Left cardiac atrium (tissue), 4 donors: Measurements from ENCODE around the gene JMJD4. TPM values are rescaled to one million over a fixed set of nuclear protein-coding genes. Genes with fewer than 3 reads are reported as not detected.
A peak's percentile ranks its signal among the peaks of the same experiment; 100 is the strongest.

Experiments used
- ATAC-seq, 2 donors: fragments of 200-7000 bp; cut with Tn5 transposase; one replicate each; pipeline ENCODE4 v1.9.1; 2020; ENCODE audit warnings: mild to moderate bottlenecking in 2 of 2, moderate library complexity in 2 of 2
- DNase-seq: peaks from one replicate; pipeline ENCODE4 v3.0.0-alpha.2; 2020
- intact Hi-C, 2 donors: fragments of 100-400 bp; cut with DNase I; formaldehyde crosslinking; loops; one replicate each; pipeline versions ENCODE4 v1.14.1 to v1.15.1; 2022 to 2023
- total RNA-seq, 2 donors: library from RNA; stranded (reverse); fragmentation: NEBNext Ultra II Directional; extraction: Animal tissue kit (Norgen Biotek cat#: 25700); gene quantifications; one replicate each; pipeline ENCODE4 v1.2.1, GENCODE V29; 2021
- donor health status: DM: no; HTN: yes; CAD: no.
- donor health status: DM: no; HTN: yes; CAD: no; lungs with severe emphysema.
- donor health status: DM: yes; HTN: yes; CAD: no.
- donor health status: Dilated cardiomyopathy.

JMJD4 gene
- total RNA-seq, 2 donors from 2014 or later, result 9.7 to 14.1 TPM

DNA sequence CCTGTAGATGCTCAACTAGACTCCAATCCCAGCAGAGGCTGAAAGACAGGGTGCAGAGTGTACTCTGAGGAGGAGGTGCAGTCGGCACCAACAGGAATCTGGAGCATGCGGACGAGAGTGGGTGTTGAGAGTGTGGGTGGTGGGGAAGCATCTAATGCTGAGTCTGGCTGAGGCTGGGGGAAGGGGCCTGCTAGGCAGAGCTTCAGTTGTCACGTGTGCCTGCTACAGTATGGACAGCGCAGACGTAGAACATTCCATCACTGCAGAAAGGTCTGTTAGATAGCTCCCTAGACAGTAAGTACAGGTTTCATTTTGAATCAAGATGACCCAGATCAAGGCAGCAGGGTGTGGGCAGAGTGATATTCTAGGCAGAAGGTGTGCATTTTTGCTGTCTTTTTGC, 23.3 kb upstream of the JMJD4 start:
- ATAC-seq, result no peak
- no peak for DNase-seq

DNA sequence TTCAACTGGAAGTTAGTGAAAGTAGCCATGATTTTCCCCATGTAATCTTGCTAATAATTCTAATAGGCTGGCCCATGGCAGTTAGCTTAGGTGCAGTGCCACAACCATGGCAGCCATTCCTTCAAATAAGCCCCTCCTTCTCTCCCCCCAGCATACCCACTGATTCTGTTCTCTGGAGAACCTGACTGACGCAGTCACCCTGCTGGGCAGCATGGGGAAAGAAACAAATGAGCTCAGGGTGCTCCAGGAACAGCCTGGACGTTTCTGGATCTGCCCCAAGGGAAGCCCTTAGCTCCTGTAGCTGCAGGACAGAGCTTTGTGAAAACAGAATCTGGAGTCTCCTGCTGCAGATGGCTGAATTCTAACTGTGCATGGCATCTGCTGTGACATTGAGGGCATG, 22.7 kb upstream of the JMJD4 start:
- intact Hi-C loops, result no loop called here
- no peak for DNase-seq
- ATAC-seq, result no peak

More for the DNA sequence above, 23.3 kb upstream of the JMJD4 start:
- intact Hi-C loops, result no loop called here

DNA sequence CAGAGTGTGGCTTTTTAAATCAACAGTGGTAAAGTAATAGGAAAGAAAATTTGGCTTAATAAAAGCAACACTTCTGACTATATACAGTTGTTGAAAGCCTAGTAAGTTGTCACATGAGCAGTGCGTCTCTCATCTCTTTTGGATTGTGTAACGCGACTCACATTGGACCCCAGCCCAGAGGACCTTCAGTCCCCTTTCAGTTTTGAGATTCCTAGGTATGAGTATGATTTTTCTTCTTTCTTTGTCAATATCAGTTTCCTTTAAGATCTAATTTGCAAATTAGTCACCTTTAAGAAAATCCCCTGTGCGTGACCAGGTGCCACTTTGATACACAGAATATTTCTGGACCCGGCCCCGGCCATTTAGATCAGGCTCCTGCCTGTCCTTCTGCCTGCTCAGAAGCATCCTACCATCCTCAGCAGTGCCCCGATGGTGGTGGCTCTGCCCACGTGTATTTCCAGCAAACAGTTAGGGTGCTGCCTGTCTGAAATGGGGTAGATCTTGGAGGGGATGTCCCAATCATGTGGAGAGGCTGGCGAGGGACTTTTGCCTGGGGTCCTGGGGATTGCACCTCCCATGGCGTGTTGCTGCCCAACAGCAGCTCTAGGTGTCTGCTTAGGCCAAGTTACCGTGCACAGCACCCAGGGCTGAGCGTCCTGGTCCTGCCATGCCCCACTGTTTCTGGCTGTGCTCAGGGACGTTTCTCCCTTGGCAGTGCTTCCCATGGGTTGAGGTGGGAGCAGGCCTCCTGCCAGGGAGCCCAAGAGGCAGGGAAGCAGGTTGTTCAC, 21.3 kb upstream of the JMJD4 start:
- DNase-seq, result no peak
- intact Hi-C loops, result no loop called here
- peak in 1 of 2 donors; percentile 36 for ATAC-seq

DNA sequence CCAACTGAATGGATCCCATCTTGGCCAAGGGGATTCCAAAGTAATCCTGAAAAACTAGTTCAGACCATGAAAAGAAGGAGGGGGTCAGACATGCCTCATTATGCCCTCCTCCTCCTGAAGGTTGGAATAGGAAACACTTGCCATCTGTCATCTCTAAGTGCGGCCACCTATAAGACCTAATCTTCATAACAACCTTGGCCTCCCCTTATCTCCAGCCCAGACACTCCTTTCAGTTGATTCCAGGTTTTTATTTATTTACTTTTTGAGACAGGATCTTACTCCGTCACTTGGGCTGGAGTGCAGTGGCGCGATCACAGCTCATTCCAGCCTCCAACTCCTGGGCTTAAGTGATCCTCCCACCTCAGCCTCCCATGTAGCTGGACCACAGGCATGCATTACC, 19.9 kb upstream of the JMJD4 start:
- intact Hi-C loops, result no loop called here
- no peak for DNase-seq
- no peak for ATAC-seq

DNA sequence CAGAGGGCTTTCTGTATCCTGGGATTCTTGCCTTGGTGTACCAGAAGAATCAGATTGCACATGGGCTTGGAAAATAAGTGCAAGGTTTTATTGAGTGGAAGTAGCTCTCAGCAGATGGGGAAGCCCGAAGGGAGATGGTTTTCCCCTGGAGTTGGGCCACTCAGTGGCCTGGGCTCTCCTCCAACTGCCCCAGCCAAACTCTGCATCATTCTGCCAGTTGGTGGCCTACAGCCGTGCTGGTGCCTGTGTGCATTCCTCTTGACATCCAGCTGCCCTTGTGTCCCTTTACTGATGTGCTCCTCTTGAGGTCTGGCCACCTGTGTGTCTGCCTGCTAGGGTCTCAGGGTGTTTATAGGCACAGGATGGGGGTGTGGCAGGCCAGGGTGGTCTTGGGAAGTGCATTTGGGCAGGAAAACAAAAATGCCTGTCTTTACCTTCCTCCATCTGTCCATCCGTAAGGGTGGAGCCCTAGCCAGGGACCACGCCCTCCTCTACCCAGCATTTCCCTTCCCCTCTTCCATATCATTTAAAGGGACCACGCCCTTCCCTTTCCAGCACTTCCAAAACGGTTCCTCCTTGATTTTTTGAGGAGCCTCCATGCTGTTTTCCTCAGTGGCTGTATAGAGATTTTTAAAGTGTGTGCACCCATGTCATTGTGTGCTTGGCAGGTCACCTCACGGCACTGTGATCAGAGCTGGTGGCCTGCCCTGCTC, 19.1 kb upstream of the JMJD4 start:
- intact Hi-C loops, result no loop called here
- peak; percentile 63 to 85 for ATAC-seq
- DNase-seq, result peak; percentile 68

DNA sequence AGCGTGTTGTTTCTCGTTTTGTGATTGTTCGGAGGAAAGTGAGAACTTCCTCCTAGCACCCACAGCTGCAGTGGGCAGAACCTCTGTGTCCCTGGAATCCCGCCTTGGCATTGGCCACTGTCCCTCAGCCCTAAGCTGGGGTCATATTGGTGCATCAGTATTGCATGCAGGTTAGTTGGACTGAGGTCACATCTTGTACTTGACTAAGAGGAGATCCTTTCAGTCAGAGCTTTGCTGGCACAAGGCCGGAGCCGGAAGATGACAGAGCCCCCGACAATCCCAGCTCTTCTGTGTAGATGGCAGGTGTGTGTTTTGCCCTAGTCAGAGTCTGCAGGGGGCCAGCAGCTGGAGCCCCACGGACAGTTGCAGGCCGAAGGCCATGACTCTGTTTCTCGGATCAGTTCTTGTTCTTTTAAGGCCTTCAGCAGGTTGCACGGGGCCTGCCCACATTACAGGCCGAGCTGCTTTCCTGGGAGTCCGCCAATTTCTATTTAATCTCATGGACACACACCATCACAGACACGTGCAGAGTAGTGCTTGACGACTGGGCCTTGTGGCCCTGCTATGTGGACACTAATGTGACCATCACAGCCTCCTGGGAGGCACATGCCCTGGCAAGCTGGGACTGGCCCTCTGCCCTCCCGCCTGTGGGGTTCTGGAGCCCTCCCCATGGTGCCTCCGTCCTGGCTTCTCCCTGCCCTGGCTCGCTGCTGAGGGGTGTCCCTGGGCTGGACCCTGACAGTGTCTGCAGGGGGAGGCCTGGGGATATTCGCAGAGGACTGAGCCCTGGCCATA, 15.0 kb upstream of the JMJD4 start:
- ATAC-seq (peak; percentile 8 to 31), DNase-seq (peak; percentile 25)
- intact Hi-C loops, result no loop called here

DNA sequence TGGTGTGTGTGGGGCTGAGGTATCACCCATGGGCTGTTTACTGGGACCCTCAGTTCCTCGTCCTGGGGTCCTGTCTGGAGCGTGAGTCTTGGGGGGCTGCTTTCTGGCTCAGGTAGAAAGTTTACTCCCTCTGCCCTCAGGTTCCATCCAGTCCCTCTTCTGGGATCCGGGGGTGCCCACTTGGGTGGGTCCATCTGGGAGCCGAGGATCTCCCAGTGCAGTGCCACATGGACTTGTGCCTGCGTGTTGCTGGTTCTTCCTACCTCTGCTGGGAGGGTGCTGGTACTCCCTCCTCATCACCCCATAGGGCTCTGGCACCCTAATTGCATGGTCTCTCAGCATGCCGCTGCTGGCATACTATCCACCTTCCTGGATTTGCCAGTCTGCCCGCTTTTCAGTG, 14.1 kb upstream of the JMJD4 start:
- DNase-seq (no peak), ATAC-seq (no peak)
- intact Hi-C loops, result no loop called here

DNA sequence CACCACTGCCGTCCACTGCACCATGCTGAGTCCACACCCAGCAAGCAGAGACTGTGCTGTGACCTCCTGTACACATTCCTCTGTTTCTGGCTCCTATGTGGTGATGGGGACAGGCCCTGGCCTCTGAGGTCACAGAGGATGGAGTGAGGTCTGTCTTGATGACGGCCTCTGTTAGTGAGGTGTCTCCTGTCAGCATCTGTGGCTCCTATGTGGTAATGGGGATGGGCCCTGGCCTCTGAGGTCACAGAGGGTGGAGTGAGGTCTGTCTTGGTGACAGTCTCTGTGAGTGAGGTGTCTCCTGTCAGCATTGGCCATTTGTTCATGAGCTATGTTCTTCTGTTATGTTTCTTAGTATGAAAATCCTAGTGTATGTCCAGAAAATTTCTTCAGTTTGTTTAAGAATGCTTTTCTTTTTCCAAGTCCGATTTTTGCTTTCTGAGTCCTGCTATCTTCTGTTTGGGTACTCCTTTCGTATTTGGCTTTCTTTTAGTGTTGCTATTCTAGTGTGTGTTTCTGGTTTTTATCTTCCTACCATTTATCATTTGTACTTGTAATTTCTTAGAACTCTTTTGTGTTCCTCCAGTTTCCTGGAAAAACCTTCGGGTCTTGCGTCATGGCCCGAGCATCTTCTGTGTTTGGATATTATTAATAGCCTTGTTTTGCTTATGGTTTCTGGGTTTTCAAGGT, 13.5 kb upstream of the JMJD4 start:
- intact Hi-C loops, result no loop called here
- DNase-seq, result no peak

DNA sequence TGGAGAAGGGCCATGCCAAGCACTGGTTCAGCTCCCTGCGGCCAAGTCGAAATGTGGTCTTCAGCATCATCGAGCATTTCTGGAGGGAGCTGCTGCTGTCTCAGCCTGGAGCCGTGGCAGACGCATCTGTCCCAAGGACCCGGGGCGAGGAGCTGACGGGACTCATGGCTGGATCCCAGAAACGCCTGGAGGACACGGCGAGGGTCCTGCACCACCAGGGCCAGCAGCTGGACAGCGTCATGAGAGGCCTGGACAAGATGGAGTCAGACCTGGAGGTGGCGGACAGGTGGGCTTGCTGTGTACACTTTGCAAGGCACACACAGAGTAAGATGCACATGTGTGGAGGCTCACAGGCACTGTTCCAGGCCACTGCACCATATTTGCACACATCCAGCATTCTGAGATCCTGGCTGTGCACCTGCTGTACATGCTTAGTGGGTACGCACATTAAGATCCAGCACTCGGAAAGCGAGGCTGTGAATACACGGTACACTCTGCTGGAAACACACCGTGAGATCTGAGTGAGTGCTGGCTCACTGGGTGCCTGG, 12.9 kb upstream of the JMJD4 start:
- intact Hi-C loops, result no loop called here
- ATAC-seq (no peak), DNase-seq (no peak)

More for the DNA sequence above, 13.5 kb upstream of the JMJD4 start:
- peak; percentile 36 to 50 for ATAC-seq

DNA sequence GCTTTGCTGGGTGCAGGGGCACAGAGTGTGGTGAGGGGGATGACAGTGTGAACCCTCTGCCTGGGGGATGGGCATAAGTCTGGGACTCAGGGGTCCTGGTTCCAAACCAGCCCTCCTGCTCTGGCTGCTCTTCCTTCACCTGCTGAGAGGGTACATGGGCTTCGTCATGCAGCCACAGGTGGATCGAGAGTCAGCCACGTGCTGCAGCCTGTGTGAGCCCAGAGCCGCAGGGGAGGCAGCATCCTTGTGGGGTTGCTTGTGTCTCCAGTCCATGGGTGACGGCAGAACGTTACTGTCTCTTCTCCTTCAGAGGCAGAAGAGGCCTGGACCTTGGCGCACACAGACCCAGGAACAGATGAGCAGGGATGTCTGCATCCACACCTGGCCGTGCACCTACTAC, 12.3 kb upstream of the JMJD4 start:
- ATAC-seq, result no peak
- intact Hi-C loops, result no loop called here
- DNase-seq, result no peak

DNA sequence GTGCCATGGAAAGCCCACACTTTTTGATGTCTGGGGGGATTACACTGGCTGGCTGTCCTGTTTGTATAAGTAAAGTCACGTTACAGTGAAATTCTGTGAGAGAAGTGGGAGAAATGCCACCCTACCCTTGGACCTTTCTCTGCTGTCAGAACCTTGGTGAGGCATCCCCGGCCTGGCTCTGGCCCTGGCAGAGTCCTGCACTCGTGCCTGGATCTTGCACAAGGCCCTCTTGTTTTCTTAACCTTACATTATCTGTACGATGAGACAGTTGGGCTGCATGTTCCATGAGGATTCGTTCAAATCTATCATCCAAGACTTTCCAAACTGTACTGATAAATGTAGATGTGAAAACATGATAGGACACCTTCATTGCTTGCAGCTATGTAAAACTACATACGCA, 11.6 kb upstream of the JMJD4 start:
- intact Hi-C loops, result no loop called here
- ATAC-seq, result no peak
- DNase-seq, result no peak

DNA sequence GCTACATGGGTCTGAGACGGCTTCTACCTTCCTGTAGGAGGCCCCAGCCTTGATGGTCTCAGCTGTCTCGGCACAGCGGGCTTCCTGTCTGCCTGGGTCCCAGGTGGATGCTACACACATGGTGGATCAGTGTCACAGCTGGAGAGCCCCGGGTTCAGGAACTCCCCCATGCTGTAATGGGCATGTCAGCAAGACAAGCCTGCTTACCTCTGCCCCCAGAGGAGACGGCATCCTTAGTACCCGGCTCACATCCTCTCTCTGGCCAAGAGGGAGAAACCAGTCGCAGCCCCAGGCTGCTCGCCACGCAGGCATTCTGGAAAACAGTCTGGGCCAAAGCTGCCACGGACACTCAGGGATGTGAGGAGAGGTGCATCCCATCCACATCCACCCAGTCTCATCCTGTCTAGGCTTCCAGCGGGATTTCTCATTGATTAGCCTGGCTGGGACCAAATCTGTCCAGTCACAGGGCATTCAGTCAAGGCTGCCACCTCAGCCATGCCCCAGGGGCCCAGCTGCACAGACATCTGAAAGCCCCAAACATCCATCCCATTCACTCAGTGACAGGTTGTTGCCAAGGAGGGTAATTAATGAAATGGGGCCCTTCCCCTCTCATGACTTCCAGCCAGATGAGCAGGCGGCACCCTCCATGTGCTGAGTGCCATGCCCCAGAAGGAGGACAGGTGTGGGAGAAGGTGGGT, 10.6 kb upstream of the JMJD4 start:
- no peak for ATAC-seq
- intact Hi-C loops, result no loop called here
- DNase-seq, result no peak

DNA sequence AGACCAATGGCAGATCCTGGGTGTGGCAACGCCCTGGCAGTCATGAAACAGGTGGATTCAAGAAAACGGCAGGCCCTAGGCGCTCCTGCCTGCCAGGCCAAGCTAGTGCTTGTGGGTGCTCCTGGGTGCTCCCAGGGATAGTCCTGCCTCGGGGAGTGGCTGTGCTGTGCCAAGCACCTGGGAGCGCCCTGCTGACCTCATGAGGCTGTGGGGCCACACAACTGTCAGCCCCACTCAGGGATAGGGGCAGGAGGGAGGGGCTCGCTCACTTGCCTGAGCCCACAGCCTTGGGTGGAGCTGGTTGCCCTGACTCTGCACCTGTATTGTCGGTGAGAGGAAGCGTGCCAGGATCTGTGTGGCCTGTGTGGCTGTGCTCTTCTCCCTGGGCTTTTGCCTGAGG, 9.6 kb upstream of the JMJD4 start:
- DNase-seq (no peak), ATAC-seq (no peak)
- intact Hi-C loops, result no loop called here

DNA sequence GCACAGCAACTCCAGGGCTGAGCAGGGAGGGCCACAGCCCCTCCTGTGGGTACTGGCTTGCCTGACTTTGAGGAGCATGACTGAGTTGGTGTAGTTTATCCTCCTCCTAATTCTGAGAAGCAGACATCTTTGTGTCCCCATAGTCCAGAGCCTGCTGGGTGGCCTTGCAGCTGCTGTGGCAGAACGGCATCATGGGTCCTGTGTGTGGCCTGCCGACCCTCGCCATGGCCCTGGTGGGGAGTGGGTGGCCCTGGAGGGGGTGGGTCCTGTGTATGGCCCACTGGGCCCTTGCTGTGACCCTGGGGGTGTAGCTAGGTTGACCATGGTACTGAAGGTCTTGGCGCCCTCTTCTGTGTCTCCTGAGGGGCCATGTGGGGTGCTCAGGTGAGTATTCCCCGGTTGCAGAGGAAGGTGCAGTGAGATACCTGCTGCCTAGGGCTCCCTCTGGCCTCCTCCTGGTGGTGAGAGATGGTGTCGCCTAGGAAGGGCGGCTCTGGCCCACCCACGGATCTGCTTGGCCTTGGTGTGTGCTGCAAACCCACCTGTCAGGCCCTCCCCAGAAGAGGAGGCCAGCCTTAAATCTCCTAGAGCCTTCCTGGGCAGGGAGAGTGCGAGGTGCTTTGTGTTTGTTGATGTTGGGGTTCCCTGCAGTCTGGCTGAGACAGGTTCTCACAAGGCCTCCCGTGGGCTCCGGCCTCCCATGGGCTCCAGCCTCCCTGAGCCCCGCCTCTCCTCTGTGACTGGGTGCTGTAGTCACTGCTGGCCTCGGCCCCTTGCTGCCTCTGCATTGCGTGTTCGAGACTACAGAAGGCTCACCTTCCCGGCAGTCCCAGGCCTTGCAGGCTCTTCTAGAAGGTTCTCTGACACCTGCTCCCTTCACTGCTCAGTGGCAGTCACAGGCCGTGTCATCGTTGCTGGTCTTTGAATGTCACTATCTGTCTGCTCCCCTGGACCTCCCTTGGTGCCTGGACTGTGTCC, 7.9 kb upstream of the JMJD4 start:
- DNase-seq, result no peak
- intact Hi-C loops, result no loop called here

DNA sequence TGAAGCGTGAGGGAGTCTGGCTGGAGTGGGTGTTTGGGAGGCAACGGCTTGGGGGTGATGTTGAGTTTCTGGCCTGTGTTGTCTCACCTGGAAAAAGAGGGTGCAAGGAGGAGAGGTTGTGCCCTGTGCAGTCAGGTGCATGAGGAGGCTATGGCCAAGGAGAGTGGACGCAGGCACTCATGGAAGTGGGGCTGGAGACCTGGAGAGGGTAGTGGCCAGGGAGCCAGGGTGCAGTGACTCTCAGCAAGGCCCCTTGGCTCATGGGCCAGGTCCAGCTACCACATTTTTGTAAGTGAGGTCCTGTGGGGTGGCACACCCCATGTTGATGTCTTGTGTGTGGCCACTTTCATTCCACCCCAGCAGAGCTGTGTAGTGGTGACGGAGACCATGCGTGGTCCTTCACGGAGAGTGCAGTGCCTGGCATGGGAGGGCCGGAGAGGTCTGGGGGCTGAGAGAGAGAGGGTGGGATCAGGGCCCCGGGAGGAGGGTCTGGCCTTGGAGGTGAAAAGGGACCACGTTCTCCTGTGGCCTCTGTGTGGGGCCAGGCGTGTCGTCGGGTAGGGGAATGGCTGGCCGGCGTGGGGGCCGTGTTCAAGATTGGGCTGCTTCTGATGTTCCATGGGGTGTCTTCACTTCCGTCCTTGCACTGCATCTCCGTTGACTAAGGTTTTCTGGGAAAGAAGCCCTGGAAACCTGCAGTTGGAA, 6.2 kb upstream of the JMJD4 start:
- DNase-seq (no peak), ATAC-seq (no peak)
- intact Hi-C loops, result no loop called here

More for the DNA sequence above, 7.9 kb upstream of the JMJD4 start:
- ATAC-seq, result no peak

DNA sequence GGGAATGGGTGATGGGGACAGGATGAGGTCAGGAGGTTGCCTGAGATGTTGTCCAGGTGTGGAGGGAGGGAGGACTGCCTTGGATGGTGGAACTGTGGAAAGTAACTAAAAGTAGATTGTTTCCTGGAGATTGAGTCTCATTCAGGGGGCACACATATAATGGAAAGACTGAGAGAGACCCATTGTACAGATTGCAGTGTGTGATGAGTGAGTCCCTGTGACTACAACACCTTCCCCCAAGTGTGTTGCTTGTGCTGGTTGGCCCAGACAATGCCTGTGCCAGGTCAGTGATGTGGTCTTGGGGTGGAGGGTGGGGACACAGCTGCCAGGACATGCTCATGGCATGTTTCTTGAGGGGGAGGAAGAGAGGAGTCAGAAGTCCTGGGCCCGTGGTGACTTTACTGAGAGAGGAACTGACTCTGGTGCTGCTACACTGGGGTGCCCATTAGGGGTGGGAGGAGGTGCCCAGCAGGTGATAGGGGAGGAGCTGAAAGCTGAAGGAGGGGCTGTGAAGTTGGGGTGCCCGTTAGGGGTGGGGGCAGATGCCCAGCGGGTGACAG, 5.4 kb upstream of the JMJD4 start:
- ATAC-seq (no peak), DNase-seq (no peak)
- intact Hi-C loops, result no loop called here

DNA sequence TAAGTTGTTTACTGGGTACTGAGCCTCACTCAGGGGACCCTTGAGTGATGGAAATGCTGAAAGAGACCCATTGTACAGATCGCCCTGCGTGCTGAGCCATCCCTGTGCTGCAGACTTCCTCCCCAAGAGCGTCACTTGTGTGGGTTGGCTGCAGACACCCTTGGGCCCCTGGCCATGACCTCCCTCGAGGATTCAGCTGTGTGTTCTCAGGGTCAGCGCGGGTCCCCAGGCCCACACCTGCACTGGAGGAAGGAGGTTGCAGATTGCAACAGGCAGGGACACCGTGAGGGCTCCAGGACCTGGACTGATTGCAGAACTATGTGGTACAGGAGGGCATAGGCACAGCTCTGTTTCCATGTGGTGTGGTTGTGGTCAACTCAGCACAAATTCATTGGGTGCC, 4.5 kb upstream of the JMJD4 start:
- intact Hi-C loops, result no loop called here
- DNase-seq (no peak), ATAC-seq (no peak)
